Naive thymus-derived CD8-positive, alpha-beta T cell (primary cell): ENCODE measurements around the gene TMEM30A. TPM values are rescaled to one million over a fixed set of nuclear protein-coding genes. Genes with fewer than 3 reads are reported as not detected.

Experiments
- ATAC-seq, 2 donors: fragments of 150-1000 bp; cut with Tn5 transposase in 1 of 2; sonication (Bioruptor Pico), chemical (Tn5 transposase) in 1 of 2; 1 replicate in 1 of 2; 2 replicates in 1 of 2; pipeline ENCODE4 v1.10.0; 2021; ENCODE audit warnings: mild to moderate bottlenecking in 2 of 2, moderate library complexity in 2 of 2
- POLR2A ChIA-PET: fragments of 350-600 bp; sonication (Branson Sonifier 250); formaldehyde crosslinking; loops from one replicate; lab custom pipeline; 2021; ENCODE audit warnings: antibody characterized with exemption; lab: Charles Lee
- DNase-seq, 10 donors: peaks; one replicate each; pipeline versions ENCODE4 v3.0.0 to v3.0.0-alpha.2; 2020 to 2022
- H3K27ac Mint-ChIP-seq, 10 donors: one replicate each; pipeline ENCODE4 v1.8.0; 2020 to 2022; ENCODE audit warnings: mild to moderate bottlenecking in 10 of 10, mixed read lengths in 10 of 10, moderate library complexity in 4 of 10, inconsistent platforms in 1 of 10
- H3K27me3 Mint-ChIP-seq, 5 donors: one replicate each; pipeline ENCODE4 v1.8.0; 2021 to 2022; ENCODE audit warnings: mixed read lengths in 5 of 5
- H3K36me3 Mint-ChIP-seq, 3 donors: one replicate each; pipeline ENCODE4 v1.8.0; 2020 to 2022; ENCODE audit warnings: mixed read lengths in 3 of 3, mild to moderate bottlenecking in 2 of 3, inconsistent platforms in 1 of 3
- H3K4me1 Mint-ChIP-seq, 4 donors: one replicate each; pipeline ENCODE4 v1.8.0; 2021 to 2022; ENCODE audit warnings: mixed read lengths in 4 of 4
- H3K4me3 Mint-ChIP-seq, 10 donors: one replicate each; pipeline ENCODE4 v1.8.0; 2020 to 2022; ENCODE audit warnings: mild to moderate bottlenecking in 10 of 10, mixed read lengths in 10 of 10, moderate library complexity in 6 of 10, inconsistent platforms in 1 of 10
- H3K9me3 Mint-ChIP-seq, 9 donors: one replicate each; pipeline ENCODE4 v1.8.0; 2020 to 2022; ENCODE audit warnings: mixed read lengths in 9 of 9, mild to moderate bottlenecking in 3 of 9, inconsistent platforms in 1 of 9, moderate library complexity in 1 of 9
- polyA plus RNA-seq, 3 donors: library from polyadenylated mRNA; unstranded; fragments of 300-500 nt; fragmentation: Illumina TruSeq; gene quantifications; one replicate each; pipeline ENCODE4 v1.2.3, GENCODE V29; 2021
- total RNA-seq, 8 experiments: library from RNA in 2 of 8; stranded (reverse) in 2 of 8; gene quantifications; one replicate each; pipeline ENCODE4 v1.2.3 and lab custom pipeline; 2021 to 2026

Gene TMEM30A
- total and polyA plus RNA-seq, 5 experiments from 2014 or later = 36.8 to 68.3 (median 50.9) TPM

DNA sequence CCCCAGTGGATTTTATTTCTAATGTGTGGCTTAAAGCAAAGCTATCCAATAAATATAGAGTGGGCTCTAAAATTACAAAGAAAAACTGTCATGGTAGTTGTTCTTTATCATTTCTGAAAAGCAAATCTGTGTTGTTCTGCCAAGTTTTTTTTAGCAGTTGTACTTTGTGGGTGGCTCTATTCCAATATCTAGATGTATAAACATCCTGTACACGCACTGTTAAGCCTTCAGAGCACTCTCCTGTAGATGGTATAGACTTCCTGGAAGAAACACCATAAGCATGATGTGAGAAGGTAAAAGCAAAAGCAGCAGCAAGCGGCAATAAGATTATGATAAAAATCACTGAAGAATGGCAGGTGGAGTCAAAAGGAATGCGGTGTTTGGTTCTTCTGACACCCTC lies 21.5 kb upstream of the TMEM30A start:
- POLR2A ChIA-PET = no interaction called here
- H3K36me3 Mint-ChIP-seq = peaks cover 0 to 2% (median 0%) of the 10 kb centered on the region in 3 donors
- H3K4me3 Mint-ChIP-seq = no peak overlapping the region
- H3K27me3 Mint-ChIP-seq = peaks cover 0 to 9% (median 4%) of the 10 kb centered on the region in 5 donors
- H3K4me1 Mint-ChIP-seq = no peaks in the 10 kb centered on the region
- H3K27ac Mint-ChIP-seq = no peak overlapping the region
- ATAC-seq = no peak
- no peaks in the 10 kb centered on the region for H3K9me3 Mint-ChIP-seq
- no peak for DNase-seq

DNA sequence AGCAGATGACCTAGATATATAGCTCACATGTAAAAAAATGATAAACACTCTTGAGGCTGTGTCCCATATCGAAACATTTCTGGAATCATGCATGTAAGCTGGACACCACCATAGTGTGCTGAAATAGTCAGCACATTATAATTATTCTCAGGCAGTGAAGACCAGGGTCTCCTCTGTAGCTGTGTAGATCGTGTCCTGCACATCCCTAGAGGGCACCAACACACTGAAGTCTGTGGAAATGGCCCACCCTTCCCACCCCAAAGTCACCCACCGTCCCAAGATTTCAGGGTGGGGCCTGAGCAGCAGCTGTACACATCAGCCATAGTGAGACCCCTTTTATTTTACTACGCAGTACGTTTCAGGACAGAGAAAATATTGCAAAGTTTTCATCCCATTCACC lies 21.0 kb upstream of the TMEM30A start:
- Mint-ChIP-seq H3K9me3 (no peaks in the 10 kb centered on the region), H3K27me3 (peaks cover 0 to 9% (median 4%) of the 10 kb centered on the region in 5 donors), H3K27ac (no peak overlapping the region), H3K4me1 (no peaks in the 10 kb centered on the region), H3K36me3 (peaks cover 0 to 2% (median 0%) of the 10 kb centered on the region in 3 donors), H3K4me3 (no peak overlapping the region)
- DNase-seq (no peak), ATAC-seq (no peak)
- POLR2A ChIA-PET = no interaction called here

DNA sequence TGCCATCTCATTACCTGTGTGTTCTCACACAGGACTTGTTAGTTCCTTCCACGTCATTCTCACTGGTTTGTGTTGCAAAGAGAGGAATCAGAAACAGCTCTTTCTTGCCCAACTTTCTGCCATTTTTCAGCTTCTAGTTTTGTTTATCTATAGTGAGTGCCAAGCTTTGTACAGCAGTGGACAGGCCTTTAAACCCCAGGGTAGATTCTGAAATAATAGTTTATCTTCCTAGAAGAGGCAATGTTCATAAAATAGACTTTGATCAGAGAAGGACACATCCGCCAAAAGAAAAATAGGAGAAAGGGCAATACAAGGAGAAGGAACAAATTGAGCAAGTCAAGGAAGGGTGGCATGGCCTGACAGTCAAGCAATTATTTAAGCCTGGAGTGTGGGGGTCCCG lies 17.7 kb upstream of the TMEM30A start:
- H3K36me3 Mint-ChIP-seq = peaks cover 0 to 2% (median 0%) of the 10 kb centered on the region in 3 donors
- H3K4me1 Mint-ChIP-seq = no peaks in the 10 kb centered on the region
- POLR2A ChIA-PET = no interaction called here
- H3K27me3 Mint-ChIP-seq = peaks cover 0 to 9% (median 0%) of the 10 kb centered on the region in 5 donors
- H3K27ac Mint-ChIP-seq = no peak overlapping the region
- no peak for DNase-seq
- H3K9me3 Mint-ChIP-seq = no peaks in the 10 kb centered on the region
- ATAC-seq = no peak
- H3K4me3 Mint-ChIP-seq = no peak overlapping the region

DNA sequence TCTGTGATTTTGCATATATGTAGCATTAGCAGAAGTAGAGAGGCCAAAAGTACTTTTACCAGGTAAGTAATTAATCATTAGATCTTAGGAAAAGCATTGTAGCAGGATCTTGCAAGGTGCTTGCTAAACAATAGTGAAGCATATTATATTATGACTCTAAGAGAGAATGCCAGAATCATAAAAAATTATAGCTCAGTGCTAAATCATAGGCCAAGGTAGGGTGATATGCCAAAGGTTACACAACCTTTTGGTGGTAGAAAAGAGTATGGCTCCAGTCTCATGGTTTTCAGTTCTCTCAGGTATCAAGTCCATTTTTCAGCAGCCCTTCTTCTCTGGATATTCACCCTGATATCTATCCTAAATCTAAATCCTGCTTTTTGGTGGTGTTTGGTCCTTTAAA lies 16.9 kb upstream of the TMEM30A start:
- ATAC-seq (no peak), DNase-seq (no peak)
- H3K36me3 Mint-ChIP-seq = peaks cover 0 to 2% (median 0%) of the 10 kb centered on the region in 3 donors
- peaks cover 0 to 7% (median 0%) of the 10 kb centered on the region in 5 donors for H3K27me3 Mint-ChIP-seq
- H3K27ac Mint-ChIP-seq = no peak overlapping the region
- H3K4me3 Mint-ChIP-seq = no peak overlapping the region
- no peaks in the 10 kb centered on the region for H3K9me3 Mint-ChIP-seq
- H3K4me1 Mint-ChIP-seq = no peaks in the 10 kb centered on the region
- POLR2A ChIA-PET = no interaction called here

DNA sequence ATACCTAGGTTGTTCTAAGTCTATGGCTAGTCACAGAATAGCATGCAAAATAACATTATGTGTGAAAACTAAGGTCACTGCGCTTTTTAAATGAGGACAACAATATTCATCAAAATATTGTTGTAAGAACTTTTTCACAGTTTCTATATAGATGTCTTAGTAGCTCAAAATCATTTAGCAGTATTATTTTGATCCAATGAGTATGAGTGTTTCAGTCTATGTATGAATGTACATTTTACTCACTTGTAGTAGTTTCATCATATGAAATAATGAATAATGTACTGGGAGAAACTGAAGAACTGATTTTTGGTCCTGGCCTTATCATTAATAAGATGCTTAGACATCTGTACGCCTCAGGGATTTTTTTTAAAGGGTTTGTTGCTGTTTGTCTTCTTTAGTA lies 16.5 kb upstream of the TMEM30A start:
- ATAC-seq (no peak), DNase-seq (no peak)
- POLR2A ChIA-PET = no interaction called here
- no peak overlapping the region for H3K27ac Mint-ChIP-seq
- peaks cover 0 to 6% (median 0%) of the 10 kb centered on the region in 5 donors for H3K27me3 Mint-ChIP-seq
- H3K4me1 Mint-ChIP-seq = no peaks in the 10 kb centered on the region
- peaks cover 0 to 2% (median 0%) of the 10 kb centered on the region in 3 donors for H3K36me3 Mint-ChIP-seq
- no peaks in the 10 kb centered on the region for H3K9me3 Mint-ChIP-seq
- H3K4me3 Mint-ChIP-seq = no peak overlapping the region

DNA sequence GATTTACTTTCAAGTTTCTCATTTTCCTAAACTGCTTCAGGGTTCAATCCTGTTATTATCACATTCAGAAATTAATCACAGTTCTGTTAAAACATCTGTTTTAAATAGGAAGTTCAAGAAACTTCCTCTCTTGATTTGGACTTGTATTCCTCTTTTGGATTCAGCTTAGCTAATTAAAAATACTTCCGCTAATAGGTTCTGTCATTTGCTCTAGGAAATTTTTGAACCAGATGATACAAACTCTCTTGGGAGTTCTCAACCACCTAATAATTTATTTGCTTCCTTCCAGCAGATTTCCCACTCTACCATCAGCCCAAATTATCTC lies 15.9 kb upstream of the TMEM30A start:
- H3K9me3 Mint-ChIP-seq = no peaks in the 10 kb centered on the region
- H3K36me3 Mint-ChIP-seq = peaks cover 0 to 2% (median 0%) of the 10 kb centered on the region in 3 donors
- no peak for ATAC-seq
- no peak for DNase-seq
- H3K27me3 Mint-ChIP-seq = peaks cover 0 to 3% (median 0%) of the 10 kb centered on the region in 5 donors
- POLR2A ChIA-PET = interaction anchor here (0.6 kb wide), 1 partner anchor 293 kb away, joined by 3 read pairs; no protein-coding TSS in a partner anchor
- H3K4me1 Mint-ChIP-seq = no peaks in the 10 kb centered on the region
- H3K27ac Mint-ChIP-seq = peak overlapping the region in 2 of 10 donors; percentile 7 to 15
- H3K4me3 Mint-ChIP-seq = no peak overlapping the region

DNA sequence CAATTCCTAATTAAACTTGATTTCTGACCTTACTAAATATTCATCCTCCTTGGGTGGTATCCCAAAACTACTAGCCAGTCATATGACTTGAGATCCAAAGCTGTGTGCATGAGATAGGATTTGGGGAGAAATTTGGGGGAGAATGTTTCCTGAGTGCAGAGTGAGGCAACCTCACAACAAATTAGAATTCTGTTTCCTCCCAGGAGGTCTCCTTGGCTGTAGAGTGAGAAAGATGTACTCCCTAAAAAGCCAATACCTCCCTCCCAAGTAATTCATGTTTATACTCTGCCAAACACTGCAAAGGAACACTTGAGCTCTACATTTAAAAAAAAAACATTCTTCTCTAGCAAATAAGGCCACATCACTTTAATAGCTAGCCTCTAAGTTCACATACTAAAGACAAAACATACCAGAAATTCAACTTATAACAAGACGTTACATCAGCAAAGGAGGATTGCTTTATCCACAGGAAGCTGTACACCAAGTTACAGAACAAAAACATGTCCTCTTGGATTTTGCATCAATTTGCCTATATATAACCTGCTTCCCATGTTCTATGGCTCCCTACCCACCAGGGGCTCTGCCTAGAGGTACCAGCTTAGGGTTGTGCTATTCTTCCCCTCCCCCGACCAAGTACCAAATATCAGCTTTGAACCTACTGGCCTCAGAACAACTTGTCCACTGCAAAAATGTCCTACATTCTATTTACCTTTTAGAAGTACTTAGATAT lies 15.4 kb upstream of the TMEM30A start:
- no peak for DNase-seq
- Mint-ChIP-seq H3K4me3 (no peak overlapping the region), H3K9me3 (no peaks in the 10 kb centered on the region), H3K36me3 (peaks cover 0 to 2% (median 0%) of the 10 kb centered on the region in 3 donors), H3K4me1 (no peaks in the 10 kb centered on the region), H3K27ac (peak overlapping the region in 2 of 10 donors; percentile 7 to 15), H3K27me3 (peaks cover 0 to 3% (median 0%) of the 10 kb centered on the region in 5 donors)
- POLR2A ChIA-PET = interaction anchor here (0.6 kb wide), 1 partner anchor 294 kb away, joined by 3 read pairs; no protein-coding TSS in a partner anchor
- no peak for ATAC-seq

DNA sequence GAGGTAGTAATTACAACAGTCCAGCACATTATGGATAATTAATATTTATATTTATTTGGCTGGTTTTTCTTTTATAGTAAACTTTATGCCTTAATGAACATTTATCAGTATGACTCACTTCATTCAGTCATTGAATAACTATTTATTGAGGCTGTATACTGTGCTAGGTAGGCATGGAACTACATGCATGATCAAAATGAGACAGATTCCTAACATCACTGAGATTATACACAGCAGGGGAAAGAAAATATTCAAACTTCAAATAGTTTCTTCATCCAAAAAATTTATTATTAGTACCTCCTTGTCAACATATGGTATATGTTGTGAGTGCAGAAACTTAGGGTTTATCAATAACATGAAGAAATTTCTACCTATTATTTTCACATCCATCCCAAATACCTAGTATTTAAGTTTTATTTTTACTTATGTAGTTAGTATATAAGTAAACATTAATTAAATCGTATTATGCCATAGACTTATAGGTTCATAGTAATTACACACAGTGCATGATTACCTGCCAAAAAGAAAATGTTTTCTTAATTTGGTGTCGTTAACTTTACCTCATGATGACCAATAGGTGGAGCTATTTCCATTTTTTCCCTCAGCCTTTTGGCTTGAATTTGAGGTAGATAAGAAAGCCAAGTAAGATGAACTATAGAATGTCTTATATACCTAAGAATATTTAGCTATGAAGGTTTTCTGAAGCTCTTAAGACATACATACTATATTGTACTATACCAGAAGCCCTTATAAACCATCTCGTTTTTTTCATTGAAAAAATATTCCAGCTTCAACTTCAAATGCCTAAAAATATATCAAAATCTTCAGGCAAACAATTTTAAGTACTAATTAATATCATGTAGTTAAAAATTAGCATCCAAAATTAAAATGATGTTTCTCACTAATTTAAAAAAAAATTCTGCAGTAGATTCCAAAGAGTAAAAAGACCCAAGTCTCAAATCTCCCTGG lies 12.5 kb upstream of the TMEM30A start:
- Mint-ChIP-seq H3K27me3 (no peaks in the 10 kb centered on the region), H3K9me3 (no peaks in the 10 kb centered on the region), H3K27ac (no peak overlapping the region), H3K4me1 (no peaks in the 10 kb centered on the region), H3K4me3 (no peak overlapping the region), H3K36me3 (no peaks in the 10 kb centered on the region)
- DNase-seq (peak in 4 of 10 donors; percentile 1 to 59 (median 56)), ATAC-seq (peak; percentile 59 to 72)
- POLR2A ChIA-PET = interaction anchor here (0.6 kb wide), 1 partner anchor 266 kb away, joined by 3 read pairs; no protein-coding TSS in a partner anchor

DNA sequence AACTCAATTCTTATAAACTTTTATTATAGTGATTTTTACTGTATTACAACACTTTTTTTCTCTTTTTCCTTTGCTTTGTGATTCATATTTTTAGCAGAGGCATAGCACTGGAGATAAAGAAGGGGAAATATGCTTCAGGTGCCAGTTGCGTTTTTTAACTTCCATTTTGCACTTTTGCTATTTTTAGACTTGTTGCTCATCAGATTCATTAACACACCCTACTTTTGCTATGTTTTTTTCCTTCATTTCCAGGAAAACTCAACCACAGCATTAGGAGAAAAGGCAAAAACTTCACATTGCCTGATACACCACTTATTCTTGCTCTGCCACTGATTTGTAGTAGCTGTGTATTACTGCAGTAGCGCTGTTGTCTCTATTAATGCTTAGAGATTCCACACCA lies 8.0 kb upstream of the TMEM30A start:
- ATAC-seq (no peak), DNase-seq (no peak)
- Mint-ChIP-seq H3K27ac (no peak overlapping the region), H3K4me3 (no peak overlapping the region), H3K36me3 (peaks cover 0 to 10% (median 0%) of the 10 kb centered on the region in 3 donors), H3K9me3 (no peaks in the 10 kb centered on the region), H3K27me3 (no peaks in the 10 kb centered on the region), H3K4me1 (peaks cover 5 to 18% (median 9%) of the 10 kb centered on the region in 4 donors)
- POLR2A ChIA-PET = no interaction called here

DNA sequence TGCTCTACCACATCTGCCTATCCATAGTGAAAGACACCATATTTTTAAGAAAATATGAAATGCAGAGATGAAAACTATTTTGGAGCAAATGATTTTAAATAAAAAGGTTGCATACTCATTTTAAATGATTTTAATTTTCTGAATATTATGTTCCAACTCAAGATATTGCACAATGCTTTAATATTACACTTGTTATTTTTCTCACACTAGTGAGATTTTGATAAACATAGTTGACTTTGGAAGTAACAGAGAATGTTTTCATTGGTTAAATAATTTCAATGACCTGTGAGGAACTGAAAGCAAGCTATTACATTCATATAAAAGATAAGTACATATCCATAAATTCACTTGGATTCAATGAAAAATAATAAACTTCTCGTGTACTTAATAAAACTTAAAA lies 7.2 kb upstream of the TMEM30A start:
- Mint-ChIP-seq H3K27me3 (no peaks in the 10 kb centered on the region), H3K36me3 (peaks cover 0 to 10% (median 0%) of the 10 kb centered on the region in 3 donors), H3K27ac (no peak overlapping the region), H3K9me3 (no peaks in the 10 kb centered on the region), H3K4me3 (no peak overlapping the region), H3K4me1 (peaks cover 6 to 26% (median 9%) of the 10 kb centered on the region in 4 donors)
- no peak for ATAC-seq
- POLR2A ChIA-PET = no interaction called here
- DNase-seq = no peak

DNA sequence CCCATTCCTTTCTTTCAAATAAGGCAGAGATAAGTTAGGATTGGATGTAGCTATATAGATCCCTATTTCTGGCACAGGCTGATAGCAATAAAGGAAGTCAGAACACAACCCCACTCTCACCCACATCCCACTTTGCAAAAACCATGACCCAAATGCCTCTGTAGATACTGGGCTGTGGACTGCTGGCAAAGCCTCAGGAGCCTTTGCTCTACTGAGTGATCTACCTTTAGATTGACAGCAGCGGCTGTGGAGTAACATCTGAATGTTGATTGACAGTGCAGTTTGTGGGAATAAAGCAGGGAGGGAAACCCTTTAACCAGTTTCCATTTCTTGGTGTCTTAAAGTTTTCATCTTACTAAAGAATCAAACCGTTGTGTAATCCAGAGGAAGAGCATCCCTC lies 6.7 kb upstream of the TMEM30A start:
- H3K4me3 Mint-ChIP-seq = no peak overlapping the region
- no peaks in the 10 kb centered on the region for H3K9me3 Mint-ChIP-seq
- peaks cover 0 to 10% (median 0%) of the 10 kb centered on the region in 3 donors for H3K36me3 Mint-ChIP-seq
- ATAC-seq = no peak
- POLR2A ChIA-PET = no interaction called here
- peaks cover 7 to 30% (median 10%) of the 10 kb centered on the region in 4 donors for H3K4me1 Mint-ChIP-seq
- H3K27ac Mint-ChIP-seq = peak overlapping the region in 1 of 10 donors; percentile 24
- no peak for DNase-seq
- H3K27me3 Mint-ChIP-seq = no peaks in the 10 kb centered on the region

DNA sequence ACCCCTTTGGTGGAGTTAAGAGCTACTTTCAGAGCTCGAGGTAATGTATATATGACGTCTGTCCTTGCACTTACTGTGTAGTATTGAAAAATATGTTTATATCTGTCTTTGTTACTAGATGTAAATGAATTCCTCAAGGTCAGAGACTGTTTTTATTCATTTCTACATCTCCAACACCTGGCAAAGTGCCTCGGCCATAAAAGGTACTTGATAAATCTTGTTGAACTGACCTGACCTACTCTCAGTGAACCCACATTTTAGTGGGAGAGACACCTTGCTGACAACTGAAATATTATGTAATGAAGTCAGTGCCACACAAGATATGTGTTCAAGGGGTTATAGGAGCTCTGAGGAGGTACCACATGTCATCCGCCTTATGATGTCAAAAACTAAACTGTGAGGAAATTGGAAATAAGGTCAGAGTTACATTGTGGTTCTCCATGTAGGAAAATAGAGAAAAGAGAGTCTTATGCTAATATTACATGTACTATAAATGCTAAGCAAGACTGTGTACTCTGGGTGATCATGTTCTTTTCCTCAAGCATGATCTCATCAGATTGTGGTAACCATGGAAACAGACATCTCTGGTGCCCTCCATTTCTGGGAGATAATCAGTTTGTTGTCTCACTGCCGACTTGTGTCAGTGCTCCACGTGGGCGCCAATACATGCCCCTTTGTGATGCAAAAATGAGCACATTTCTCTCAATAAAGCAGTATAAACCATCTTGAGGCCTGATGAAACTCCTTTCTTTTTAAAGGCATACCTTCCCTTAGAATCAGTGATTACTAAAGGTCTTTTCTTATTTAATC lies 5.7 kb upstream of the TMEM30A start:
- Mint-ChIP-seq H3K4me1 (peaks cover 7 to 36% (median 10%) of the 10 kb centered on the region in 4 donors), H3K4me3 (no peak overlapping the region), H3K27me3 (no peaks in the 10 kb centered on the region), H3K9me3 (no peaks in the 10 kb centered on the region), H3K27ac (peak overlapping the region in 1 of 10 donors; percentile 84), H3K36me3 (peaks cover 0 to 10% (median 0%) of the 10 kb centered on the region in 3 donors)
- ATAC-seq (no peak), DNase-seq (no peak)
- POLR2A ChIA-PET = no interaction called here
